ENCODE results near the gene SEL1L3. TPM values are rescaled to one million over a fixed set of nuclear protein-coding genes. Genes with fewer than 3 reads are reported as not detected.

SEL1L3 gene
- total and polyA plus RNA-seq, 12 donors, result 1.4 to 9.8 (median 3.5) TPM

DNA sequence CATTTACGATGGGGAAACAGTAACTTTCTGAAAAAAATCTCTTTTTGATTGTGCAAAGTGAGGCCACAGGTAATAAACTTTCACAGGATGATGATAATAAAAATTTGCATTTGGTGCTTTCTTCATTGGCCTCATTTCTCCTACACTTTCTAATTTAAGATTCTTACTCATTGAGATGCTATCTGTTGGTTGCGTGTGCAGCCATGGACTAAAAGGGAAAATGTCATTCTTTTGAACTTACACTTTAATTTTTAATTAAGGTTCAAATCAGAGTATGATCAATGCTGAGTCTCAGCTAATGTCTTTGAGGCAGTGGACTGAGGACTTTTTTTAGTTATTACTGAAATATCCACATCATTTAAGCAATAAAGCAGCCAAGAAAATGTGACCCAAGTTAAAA is 87.6 kb downstream of the SEL1L3 start:
- Histone ChIP-seq H3K4me1 (no peaks in the 10 kb centered on the region), H3K27me3 (no peaks in the 10 kb centered on the region), H3K4me3 (no peak overlapping the region), H3K36me3 (peaks cover 0 to 38% (median 0%) of the 10 kb centered on the region in 9 donors), H3K27ac (no peak overlapping the region), H3K9me3 (peaks cover 0 to 22% (median 0%) of the 10 kb centered on the region in 11 donors)
- DNase-seq, result no peak
- no peak for ATAC-seq
- intact Hi-C loops (cut with DNase I), result no loop called here
- WGBS, 2 donors, result 80 to 84% methylated on average over 2 of the region's 2 CpGs
- TF ChIP-seq, protein P1, sequence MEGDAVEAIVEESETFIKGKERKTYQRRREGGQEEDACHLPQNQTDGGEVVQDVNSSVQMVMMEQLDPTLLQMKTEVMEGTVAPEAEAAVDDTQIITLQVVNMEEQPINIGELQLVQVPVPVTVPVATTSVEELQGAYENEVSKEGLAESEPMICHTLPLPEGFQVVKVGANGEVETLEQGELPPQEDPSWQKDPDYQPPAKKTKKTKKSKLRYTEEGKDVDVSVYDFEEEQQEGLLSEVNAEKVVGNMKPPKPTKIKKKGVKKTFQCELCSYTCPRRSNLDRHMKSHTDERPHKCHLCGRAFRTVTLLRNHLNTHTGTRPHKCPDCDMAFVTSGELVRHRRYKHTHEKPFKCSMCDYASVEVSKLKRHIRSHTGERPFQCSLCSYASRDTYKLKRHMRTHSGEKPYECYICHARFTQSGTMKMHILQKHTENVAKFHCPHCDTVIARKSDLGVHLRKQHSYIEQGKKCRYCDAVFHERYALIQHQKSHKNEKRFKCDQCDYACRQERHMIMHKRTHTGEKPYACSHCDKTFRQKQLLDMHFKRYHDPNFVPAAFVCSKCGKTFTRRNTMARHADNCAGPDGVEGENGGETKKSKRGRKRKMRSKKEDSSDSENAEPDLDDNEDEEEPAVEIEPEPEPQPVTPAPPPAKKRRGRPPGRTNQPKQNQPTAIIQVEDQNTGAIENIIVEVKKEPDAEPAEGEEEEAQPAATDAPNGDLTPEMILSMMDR (IDR thresholded peaks at IDR 0.05), result no peak

DNA sequence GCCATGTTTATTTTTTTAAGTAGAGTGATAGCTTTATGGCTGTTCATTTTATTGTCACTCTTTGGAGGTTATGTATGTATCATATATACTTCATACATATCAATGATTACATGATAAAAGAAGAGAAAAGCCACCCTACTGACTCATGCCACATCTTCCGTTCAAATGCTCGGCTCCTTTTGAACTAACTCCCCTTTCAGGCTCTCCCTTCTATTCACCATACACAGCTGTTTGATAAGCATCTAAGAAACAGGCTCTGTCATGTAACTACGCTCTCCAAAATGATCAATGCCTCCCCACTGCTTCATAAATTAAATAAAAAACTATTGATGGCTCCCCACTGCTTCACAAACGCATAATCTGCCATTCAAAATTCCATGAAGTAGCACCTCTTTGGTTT is 89.4 kb downstream of the SEL1L3 start:
- intact Hi-C loops (cut with DNase I), result loop anchor here in 1 of 10 donors (5.0 kb wide), 1 partner anchor 634 kb away; no protein-coding TSS in a partner anchor
- Histone ChIP-seq H3K4me1 (peaks cover 0 to 9% (median 0%) of the 10 kb centered on the region in 9 donors), H3K27me3 (no peaks in the 10 kb centered on the region), H3K27ac (no peak overlapping the region), H3K36me3 (peaks cover 0 to 26% (median 0%) of the 10 kb centered on the region in 9 donors), H3K9me3 (peaks cover 0 to 19% (median 0%) of the 10 kb centered on the region in 11 donors), H3K4me3 (no peak overlapping the region)
- ATAC-seq (no peak), DNase-seq (no peak)
- 97 to 99% methylated on average over 4 of the region's 4 CpGs for WGBS, 2 donors
- TF ChIP-seq, protein P1 (IDR thresholded peaks at IDR 0.05), result no peak

DNA sequence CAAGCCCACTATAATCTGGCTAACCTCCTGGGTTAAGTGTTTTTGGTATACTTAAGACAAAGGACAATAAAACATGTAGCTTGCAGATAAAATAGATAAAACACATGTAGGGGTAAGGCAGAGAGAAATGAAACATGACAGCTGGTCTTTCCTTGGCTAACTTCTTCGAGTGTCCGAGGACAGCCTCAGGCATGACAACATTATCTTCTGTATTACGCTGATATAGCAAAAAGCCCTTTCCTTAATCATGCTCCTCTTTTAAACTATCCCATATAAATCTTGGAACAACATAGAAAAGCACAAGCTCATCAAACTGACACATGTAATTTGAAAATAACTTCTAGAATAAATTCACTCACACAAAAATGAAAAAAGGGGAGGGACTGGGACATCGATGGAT is 91.1 kb downstream of the SEL1L3 start:
- Histone ChIP-seq H3K9me3 (peaks cover 0 to 8% (median 0%) of the 10 kb centered on the region in 11 donors), H3K4me1 (peaks cover 0 to 16% (median 0%) of the 10 kb centered on the region in 9 donors), H3K27me3 (no peaks in the 10 kb centered on the region), H3K36me3 (peaks cover 0 to 16% (median 0%) of the 10 kb centered on the region in 9 donors), H3K27ac (no peak overlapping the region), H3K4me3 (no peak overlapping the region)
- intact Hi-C loops (cut with DNase I), result loop anchor here in 1 of 10 donors (5.0 kb wide), 1 partner anchor 636 kb away; no protein-coding TSS in a partner anchor
- WGBS, 2 donors, result 68 to 72% methylated on average over 4 of the region's 4 CpGs
- ATAC-seq, result no peak
- TF ChIP-seq, protein P1 (IDR thresholded peaks at IDR 0.05), result no peak
- no peak for DNase-seq

DNA sequence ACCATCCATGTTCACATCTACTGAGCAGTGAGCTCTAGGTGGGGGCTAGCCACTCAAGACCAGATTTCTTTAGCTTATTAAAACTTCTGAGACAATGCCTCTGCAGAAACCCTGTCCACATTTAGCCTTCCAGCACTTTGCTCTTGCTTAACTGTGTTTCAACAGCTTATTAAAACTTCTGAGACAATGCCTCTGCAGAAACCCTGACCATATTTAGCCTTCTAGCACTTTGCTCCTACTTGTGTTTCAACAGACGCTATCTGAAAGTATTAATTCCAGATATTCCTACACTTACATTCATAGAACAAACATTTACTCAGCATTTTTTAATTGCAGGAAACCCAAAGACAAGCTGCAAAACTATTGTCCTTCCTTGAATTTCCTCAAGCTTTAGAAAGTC is 91.9 kb downstream of the SEL1L3 start:
- ATAC-seq (no peak), DNase-seq (no peak)
- H3K4me1 ChIP-seq, result peaks cover 0 to 16% (median 0%) of the 10 kb centered on the region in 9 donors
- no peaks in the 10 kb centered on the region for H3K9me3 ChIP-seq
- H3K36me3 ChIP-seq, result peaks cover 0 to 16% (median 0%) of the 10 kb centered on the region in 9 donors
- no peaks in the 10 kb centered on the region for H3K27me3 ChIP-seq
- H3K27ac ChIP-seq, result no peak overlapping the region
- intact Hi-C loops (cut with DNase I), result loop anchor here in 1 of 10 donors (5.0 kb wide), 1 partner anchor 636 kb away; no protein-coding TSS in a partner anchor
- no peak overlapping the region for H3K4me3 ChIP-seq
- WGBS, 2 donors, result 74 to 92% methylated on average over 1 of the region's 1 CpG
- TF ChIP-seq, protein P1 (IDR thresholded peaks at IDR 0.05), result no peak
